Measurements from ENCODE around the gene CDH8.

- TF ChIP-seq POLR2A (IDR thresholded peaks at IDR 0.05; ENCODE audit: low read depth, low read length) (no peak), POLR2AphosphoS5 (IDR thresholded peaks at IDR 0.05; ENCODE audit: low read depth, low read length) (no peak), TAF1 (IDR thresholded peaks at IDR 0.05; ENCODE audit: low read depth, low read length) (no peak), PAX5 (IDR thresholded peaks at IDR 0.05; ENCODE audit: insufficient read depth, low read length, severe bottlenecking) (no peak)
Measured at GRCh38 chr16:62077998-62078397, 41.8 kb upstream of the CDH8 start.
